A673 (cell line): ENCODE measurements around the gene LPO. TPM values are rescaled to one million over a fixed set of nuclear protein-coding genes. Genes with fewer than 3 reads are reported as not detected.

ENCODE experiments used
- Bru-seq: library from RNA; stranded (reverse); fragments of 400-500 nt; gene quantifications from one replicate; lab custom pipeline; 2021; lab: Mats Ljungman, UMichigan
- BruChase-seq, 2 experiments: library from RNA; stranded (reverse); fragments of 400-500 nt; gene quantifications; one replicate each; lab custom pipeline; 2021; lab: Mats Ljungman, UMichigan
- BruUV-seq: library from RNA; stranded (reverse); fragments of 400-500 nt; replicated peaks from 2 replicates; lab custom pipeline; 2021; lab: Mats Ljungman, UMichigan
- CTCF ChIA-PET: fragments of 300-600 bp; sonication (Branson Sonifier 250); formaldehyde crosslinking; loops from one replicate; lab custom pipeline; 2022; ENCODE audit warnings: antibody characterized with exemption; lab: Charles Lee
- POLR2A ChIA-PET: fragments of 300-600 bp; sonication (Branson Sonifier 250); formaldehyde crosslinking; loops from one replicate; lab custom pipeline; 2022; ENCODE audit warnings: antibody characterized with exemption; ENCODE audit not compliant: low non-redundant PET; lab: Charles Lee
- DNase-seq: peaks from one replicate; pipeline ENCODE4 v3.0.0-alpha.2; 2015; ENCODE audit warnings: low spot score
- H3K27ac ChIP-seq: fragments of 200-600 bp; sonication (generic); 2 replicates; pipeline ENCODE4 v1.5.1; 2016; ENCODE audit warnings: mixed run types, low read depth, mild to moderate bottlenecking, mixed read lengths, antibody characterized with exemption, low read length; ENCODE audit not compliant: poor library complexity, severe bottlenecking
- H3K27me3 ChIP-seq: fragments of 200-600 bp; sonication (generic); replicated peaks from 2 replicates; pipeline ENCODE4 v1.6.1; 2017; ENCODE audit warnings: mixed run types, low read depth, mild to moderate bottlenecking, mixed read lengths, antibody characterized with exemption, low read length; ENCODE audit not compliant: insufficient read depth, poor library complexity
- H3K36me3 ChIP-seq: fragments of 200-600 bp; sonication (generic); 2 replicates; pipeline ENCODE4 v1.6.1; 2016; ENCODE audit warnings: mixed run types, mild to moderate bottlenecking, mixed read lengths, antibody characterized with exemption, low read length; ENCODE audit not compliant: insufficient read depth, poor library complexity, severe bottlenecking
- H3K4me1 ChIP-seq: fragments of 200-600 bp; sonication (generic); 2 replicates; pipeline ENCODE4 v1.6.1; 2017; ENCODE audit warnings: mixed run types, mild to moderate bottlenecking, mixed read lengths, antibody characterized with exemption, low read length; ENCODE audit not compliant: insufficient read depth, poor library complexity, severe bottlenecking
- H3K4me3 ChIP-seq: fragments of 200-600 bp; sonication (generic); 2 replicates; pipeline ENCODE4 v1.5.1; 2016; ENCODE audit warnings: low read depth, mixed run types, mild to moderate bottlenecking, mixed read lengths, low read length; ENCODE audit not compliant: poor library complexity, severe bottlenecking
- H3K9me3 ChIP-seq: fragments of 200-600 bp; sonication (generic); 2 replicates; pipeline ENCODE4 v1.6.1; 2016; ENCODE audit warnings: mixed run types, low read depth, mild to moderate bottlenecking, mixed read lengths, antibody characterized with exemption, low read length; ENCODE audit not compliant: poor library complexity, severe bottlenecking
- EZH2 ChIP-seq: fragments of 200-600 bp; sonication (generic); IDR thresholded peaks from 2 replicates; pipeline ENCODE4 v1.6.1; 2017; ENCODE audit warnings: borderline replicate concordance, low read depth, mild to moderate bottlenecking, mixed read lengths, antibody characterized with exemption, low read length; ENCODE audit not compliant: poor library complexity, severe bottlenecking
- intact Hi-C: fragments of 100-400 bp; cut with micrococcal nuclease; formaldehyde crosslinking; loops from one replicate; pipeline ENCODE4 v1.10.0; 2022; ENCODE audit not compliant: unreplicated experiment
- long read RNA-seq: library from polyadenylated mRNA; stranded (forward); transcript quantifications from one replicate; pipeline ENCODE4 v2.0.0, GENCODE V29; 2022
- total RNA-seq: library from RNA; stranded (reverse); gene quantifications from 2 replicates; pipeline ENCODE4 v1.2.3, GENCODE V29; 2021
- TF ChIP-seq, protein P1 (sequence below): fragments of 300-800, 200-600 bp; sonication (generic); conservative IDR thresholded peaks from 2 replicates; pipeline ENCODE4 v1.5.1; 2017; ENCODE audit warnings: low read depth, mild to moderate bottlenecking, antibody characterized with exemption, low read length, moderate library complexity, mixed read lengths

LPO gene
- total RNA-seq = 0.34 TPM in 1 of 2 replicates, not detected in the other
- percentile 5 among the genes with signal in this experiment for Bru-seq, nascent RNA
- BruChase-seq, experiment 1, labeled RNA remaining after a 2-hour chase = percentile 4 among the genes with signal in this experiment
- BruChase-seq, experiment 2, labeled RNA remaining after a 6-hour chase = percentile 3 among the genes with signal in this experiment
- long read RNA-seq = 0 reads

DNA sequence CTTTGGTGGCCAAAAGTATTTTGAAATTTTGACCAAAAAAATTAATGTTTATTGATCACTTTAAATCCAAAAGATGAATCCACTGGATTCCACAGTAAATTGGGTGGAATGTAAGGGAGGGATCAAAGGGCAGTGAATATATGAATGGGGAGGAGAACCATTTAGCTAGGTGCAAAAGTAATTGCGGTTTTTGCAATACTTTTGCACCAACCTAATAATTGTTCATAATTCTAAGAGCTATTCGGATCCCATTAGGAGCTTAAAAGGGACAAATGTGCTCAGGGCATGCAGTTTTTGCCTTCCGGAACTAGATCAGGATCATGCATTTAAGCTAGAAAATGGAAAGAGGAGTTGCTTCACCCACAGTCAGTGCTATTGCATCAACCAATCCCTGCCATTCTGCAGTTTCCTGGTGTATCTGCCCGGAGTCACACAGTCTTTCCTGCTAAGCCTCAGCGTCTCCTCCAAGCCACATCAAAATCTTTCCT, at the start of gene LPO:
LPO (plus strand) TSS at position 438 of the 488 bp plus-strand sequence. CDS start 4,396 bp downstream, outside the sequence.
- no TSS peak for BruUV-seq

DNA sequence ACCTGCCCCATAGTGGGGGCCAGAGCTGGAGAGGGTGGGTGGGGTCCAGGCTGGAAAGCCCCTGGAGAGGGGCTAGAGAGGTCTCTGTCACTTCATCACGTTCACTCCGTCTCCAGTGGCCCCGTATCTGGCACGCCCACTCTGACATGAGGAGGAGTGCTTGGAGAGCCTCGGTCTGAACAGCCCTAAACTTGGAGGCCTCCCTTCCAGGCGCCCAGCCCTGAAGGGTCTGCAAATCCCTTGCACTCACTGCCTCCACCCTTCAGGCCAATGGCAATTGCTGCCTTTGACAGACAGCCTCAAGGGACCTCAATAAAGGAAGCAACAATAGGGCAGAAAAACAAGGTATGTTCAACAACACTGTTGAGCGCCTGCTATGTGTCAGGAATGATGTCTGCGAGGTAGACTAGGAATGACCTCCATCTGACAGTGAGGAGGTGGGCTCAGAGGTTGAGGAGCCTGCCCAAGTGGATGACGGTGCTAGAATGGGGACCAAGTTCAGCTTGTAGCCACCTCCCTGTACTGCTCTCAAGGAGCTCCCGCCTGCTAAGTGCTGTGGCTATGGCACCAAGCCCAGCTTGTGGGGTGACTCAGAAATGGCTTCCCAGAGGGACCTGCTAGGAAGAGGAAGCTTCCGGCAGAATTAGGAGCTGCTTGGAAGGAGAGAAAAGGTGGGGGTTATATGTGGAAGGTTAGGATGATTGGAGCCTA, 48.8 kb upstream of the LPO start:
- BruUV-seq = no TSS peak
- H3K4me3 ChIP-seq = no peak overlapping the region
- no peaks in the 10 kb centered on the region for H3K27me3 ChIP-seq
- H3K4me1 ChIP-seq = peaks cover 12% of the 10 kb centered on the region
- no peaks in the 10 kb centered on the region for H3K9me3 ChIP-seq
- ChIA-PET POLR2A (interaction anchor here (0.6 kb wide), 1 partner anchor 25 kb away, joined by 3 read pairs; no protein-coding TSS in a partner anchor), CTCF (no interaction called here)
- intact Hi-C loops = no loop called here
- DNase-seq = peak; percentile 84
- H3K36me3 ChIP-seq = no peaks in the 10 kb centered on the region
- TF ChIP-seq EZH2 = no peak
- TF ChIP-seq, protein P1, sequence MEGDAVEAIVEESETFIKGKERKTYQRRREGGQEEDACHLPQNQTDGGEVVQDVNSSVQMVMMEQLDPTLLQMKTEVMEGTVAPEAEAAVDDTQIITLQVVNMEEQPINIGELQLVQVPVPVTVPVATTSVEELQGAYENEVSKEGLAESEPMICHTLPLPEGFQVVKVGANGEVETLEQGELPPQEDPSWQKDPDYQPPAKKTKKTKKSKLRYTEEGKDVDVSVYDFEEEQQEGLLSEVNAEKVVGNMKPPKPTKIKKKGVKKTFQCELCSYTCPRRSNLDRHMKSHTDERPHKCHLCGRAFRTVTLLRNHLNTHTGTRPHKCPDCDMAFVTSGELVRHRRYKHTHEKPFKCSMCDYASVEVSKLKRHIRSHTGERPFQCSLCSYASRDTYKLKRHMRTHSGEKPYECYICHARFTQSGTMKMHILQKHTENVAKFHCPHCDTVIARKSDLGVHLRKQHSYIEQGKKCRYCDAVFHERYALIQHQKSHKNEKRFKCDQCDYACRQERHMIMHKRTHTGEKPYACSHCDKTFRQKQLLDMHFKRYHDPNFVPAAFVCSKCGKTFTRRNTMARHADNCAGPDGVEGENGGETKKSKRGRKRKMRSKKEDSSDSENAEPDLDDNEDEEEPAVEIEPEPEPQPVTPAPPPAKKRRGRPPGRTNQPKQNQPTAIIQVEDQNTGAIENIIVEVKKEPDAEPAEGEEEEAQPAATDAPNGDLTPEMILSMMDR = no peak
- H3K27ac ChIP-seq = no peak overlapping the region

More for the DNA sequence above, at the start of gene LPO:
- DNase-seq = no peak
- no peaks in the 10 kb centered on the region for H3K9me3 ChIP-seq
- ChIA-PET CTCF (no interaction called here), POLR2A (no interaction called here)
- H3K4me3 ChIP-seq = no peak within 1 kb of the TSS
- peaks cover 5% of the 10 kb centered on the region for H3K4me1 ChIP-seq
- no peak within 1 kb of the TSS for H3K27ac ChIP-seq
- no peaks in the 10 kb centered on the region for H3K36me3 ChIP-seq
- peaks cover 27% of the 10 kb centered on the region for H3K27me3 ChIP-seq
- intact Hi-C loops = no loop called here
- TF ChIP-seq EZH2 = no peak
- TF ChIP-seq, protein P1 = no peak

DNA sequence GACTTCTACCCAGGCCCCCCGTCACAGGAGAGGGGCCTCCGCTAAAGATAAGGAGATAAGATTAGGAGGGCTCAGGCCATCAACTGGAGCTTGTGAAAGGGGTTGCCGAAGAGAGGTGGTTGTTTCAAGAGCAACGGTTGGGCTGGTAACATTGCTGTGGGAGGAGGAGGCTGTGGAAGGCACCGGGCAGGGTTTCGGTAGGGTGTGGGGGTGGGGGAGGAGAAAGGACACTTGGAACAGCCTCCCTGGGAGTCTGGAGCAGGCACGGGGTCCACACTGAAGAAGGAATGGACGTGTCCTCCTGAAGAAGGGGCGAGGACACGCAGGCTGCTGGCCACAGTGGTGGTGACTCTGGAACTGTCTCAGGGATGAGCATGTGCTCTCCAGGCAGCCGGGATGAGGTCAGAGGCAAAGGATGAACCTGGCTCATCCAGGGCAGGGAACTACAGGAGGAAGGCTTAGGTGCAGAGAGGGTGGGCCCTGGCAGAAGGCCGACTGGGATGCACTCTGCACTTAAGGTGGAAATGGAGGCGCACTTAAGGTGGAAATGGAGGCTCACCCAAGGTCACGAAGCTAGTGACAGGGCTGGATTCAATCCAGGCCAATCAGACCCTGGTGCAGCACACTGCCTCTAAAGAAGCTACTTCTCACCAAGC, 47.0 kb upstream of the LPO start:
- Histone ChIP-seq H3K9me3 (no peaks in the 10 kb centered on the region), H3K4me3 (no peak overlapping the region), H3K4me1 (peaks cover 12% of the 10 kb centered on the region), H3K36me3 (no peaks in the 10 kb centered on the region), H3K27me3 (peaks cover 1% of the 10 kb centered on the region), H3K27ac (no peak overlapping the region)
- ChIA-PET POLR2A (no interaction called here), CTCF (no interaction called here)
- no TSS peak for BruUV-seq
- DNase-seq = no peak
- TF ChIP-seq EZH2 = no peak
- TF ChIP-seq, protein P1 = no peak
- intact Hi-C loops = no loop called here
